LHCN-M2 (cell line): ENCODE measurements around the gene SLCO4A1. TPM values are rescaled to one million over a fixed set of nuclear protein-coding genes. Genes with fewer than 3 reads are reported as not detected.

Experiments
- DNase-seq: peaks from one replicate; pipeline ENCODE4 v3.0.0-alpha.2; 2012; ENCODE audit warnings: low read depth
- total RNA-seq: library from RNA; depleted of rRNA; stranded (reverse); fragments of >200 nt; gene quantifications from 2 replicates; pipeline ENCODE4 v1.2.3, GENCODE V29; 2014

Gene SLCO4A1
- total RNA-seq, 1 experiment from 2014 or later: 0.17 TPM

DNA sequence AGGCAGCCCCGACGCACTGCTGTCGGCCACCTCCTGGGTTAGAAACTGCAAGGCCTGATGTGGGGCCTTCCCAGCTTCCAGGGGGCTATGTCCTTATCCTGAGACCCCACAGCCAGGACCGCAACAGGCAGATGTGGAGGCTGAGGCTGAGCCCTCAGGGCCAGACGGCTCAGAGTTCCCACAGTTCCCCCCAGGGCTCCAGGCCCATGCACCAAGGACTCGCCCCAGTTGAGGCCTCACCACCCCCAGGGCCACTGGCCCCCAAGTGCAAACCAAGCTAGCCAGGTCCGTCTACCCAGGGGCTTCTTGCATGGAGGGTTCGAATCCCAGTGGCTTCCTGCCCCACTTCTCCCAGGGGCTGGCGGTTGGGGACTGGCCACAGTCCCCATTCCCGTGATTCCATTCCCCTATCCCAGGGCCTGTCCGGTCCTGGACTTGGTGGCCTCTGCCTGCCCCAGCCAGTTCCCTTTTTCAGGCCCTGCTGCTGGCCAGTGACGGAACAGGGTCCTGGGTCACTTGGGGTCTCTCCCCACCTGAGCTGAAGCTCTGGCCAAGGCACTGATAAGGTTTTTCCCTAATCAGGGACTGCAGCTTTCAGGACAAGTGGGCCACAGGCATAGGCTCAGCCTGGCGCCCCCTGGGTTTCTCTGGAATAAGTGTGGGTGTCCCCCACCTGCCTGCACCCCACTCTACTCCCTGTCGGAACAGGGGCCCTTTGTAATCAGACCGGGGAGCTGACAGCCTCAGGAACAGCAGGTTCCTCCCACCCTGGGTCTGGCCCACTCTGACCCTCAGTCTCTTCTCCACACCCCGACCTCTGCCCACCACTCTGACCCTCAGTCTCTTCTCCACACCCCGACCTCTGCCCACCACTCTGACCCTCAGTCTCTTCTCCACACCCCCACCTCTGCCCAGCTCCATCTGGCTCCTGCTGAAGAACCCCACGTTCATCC lies 22.0 kb downstream of the SLCO4A1 start:
- no peak for DNase-seq

DNA sequence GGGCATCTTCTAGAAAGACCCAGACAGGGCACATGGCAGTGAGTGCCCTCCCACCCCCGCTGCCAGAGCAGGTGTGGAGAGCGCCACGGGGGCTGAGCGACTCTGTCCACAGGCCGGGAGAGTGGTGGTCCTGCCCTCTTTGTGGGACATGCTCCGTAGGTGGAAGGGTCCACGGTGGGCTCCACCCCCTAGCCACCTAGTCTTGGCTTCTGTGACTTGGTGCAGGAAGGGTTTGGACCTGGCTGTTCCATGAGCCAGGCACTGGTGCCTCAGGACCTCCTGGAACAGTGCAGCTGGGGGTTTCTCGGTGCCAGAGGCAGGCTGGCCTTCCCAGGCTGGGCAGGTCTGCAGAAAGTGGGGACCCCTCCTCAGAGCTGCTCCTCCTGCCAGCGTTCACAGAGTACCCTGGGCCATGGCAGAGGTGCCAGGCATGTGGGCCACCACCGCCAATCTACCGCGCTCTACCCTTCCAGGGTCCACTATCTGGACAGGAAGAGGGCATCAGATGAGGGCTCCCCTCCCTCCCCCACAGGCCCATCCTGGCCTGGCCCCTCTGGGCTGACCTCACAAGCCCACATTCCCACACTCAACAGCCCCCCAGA lies 23.0 kb downstream of the SLCO4A1 start:
- DNase-seq: no peak

GRCh38 chr20:62665826-62666735 lies 23.8 kb downstream of the SLCO4A1 start:
- no peak for DNase-seq

DNA sequence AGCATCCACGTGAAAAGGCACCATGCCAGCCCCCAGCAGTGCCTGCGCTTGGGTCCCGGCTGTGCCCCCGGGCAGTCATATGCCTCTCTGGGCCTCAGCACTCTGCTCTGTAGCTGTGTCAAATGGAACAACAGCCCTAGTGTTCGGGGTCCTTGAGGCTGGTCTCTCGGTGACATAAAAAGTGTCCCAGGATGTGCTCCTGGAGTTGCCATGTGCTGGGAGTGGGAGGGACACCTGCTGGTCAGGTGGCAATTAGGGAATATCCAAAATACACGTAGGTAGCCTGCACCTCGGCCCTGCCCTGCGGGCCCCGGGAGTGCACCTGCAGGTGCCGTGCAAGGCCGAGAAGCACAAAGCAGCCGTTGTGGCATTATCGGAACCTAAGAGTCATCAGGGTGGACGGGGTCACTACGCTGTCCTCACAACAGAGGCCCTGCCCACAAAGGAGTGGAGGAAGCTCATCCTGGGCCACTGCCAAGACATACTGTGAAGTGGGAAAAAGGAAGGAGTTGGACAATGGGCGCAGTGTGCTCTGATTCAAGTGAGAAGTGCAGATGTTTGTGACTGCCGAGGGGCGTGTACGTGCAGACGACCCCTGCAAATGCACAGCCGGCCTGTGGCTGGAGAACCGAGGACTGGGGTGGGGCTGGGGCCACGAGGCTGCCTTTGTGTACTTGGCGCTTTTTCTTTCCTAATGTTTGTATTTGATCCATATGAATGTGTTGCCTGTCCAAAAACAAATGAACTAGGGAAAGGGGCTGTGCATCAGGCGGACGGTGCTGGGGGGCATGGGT lies 24.6 kb downstream of the SLCO4A1 start:
- DNase-seq: no peak

- DNase-seq: no peak
Measured at GRCh38 chr20:62667530-62668440, 25.5 kb downstream of the SLCO4A1 start.

- peak; percentile 76 for DNase-seq
Measured at GRCh38 chr20:62668441-62669027, 26.2 kb downstream of the SLCO4A1 start.

GRCh38 chr20:62669249-62669648 lies 26.9 kb downstream of the SLCO4A1 start:
- DNase-seq: no peak

DNA sequence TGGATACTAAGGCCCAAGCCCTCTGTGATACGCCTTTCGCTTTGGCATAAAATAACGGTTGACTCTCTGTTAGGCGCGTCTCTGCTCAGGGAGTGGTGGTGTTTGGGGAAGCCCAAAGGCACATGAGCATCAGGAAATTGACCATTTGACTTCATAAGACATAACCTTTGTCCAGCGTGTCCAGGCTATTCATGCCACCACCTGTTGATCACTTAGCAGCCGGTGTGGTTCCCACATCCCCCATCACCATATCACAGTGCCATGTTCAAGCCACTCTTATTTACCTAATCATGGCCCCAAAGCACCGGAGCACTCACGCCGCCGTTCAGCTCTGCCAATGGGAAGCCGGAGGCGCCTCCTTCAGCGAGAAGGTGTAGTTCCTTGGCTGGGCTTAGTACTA lies 27.9 kb downstream of the SLCO4A1 start:
- no peak for DNase-seq

DNA sequence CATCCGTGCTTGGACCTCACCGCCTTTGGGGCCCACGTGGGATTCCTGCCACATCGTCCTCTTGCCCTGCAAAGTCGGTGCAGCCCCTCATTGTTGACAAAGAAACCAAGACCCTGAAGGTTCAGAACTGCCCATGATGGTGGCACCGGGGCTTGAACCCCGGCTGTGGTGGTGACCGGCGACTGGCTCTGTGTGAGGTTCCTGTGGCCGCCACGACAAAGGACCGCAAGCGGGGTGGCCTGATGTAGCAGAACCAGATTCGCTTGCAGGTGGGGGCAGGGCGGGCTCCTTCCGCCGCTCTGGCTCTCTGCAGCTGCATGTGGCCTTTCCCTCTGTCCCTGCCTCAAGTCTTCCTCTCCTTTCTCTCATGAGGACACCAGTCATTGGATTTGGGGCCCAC lies 28.7 kb downstream of the SLCO4A1 start:
- no peak for DNase-seq

DNA sequence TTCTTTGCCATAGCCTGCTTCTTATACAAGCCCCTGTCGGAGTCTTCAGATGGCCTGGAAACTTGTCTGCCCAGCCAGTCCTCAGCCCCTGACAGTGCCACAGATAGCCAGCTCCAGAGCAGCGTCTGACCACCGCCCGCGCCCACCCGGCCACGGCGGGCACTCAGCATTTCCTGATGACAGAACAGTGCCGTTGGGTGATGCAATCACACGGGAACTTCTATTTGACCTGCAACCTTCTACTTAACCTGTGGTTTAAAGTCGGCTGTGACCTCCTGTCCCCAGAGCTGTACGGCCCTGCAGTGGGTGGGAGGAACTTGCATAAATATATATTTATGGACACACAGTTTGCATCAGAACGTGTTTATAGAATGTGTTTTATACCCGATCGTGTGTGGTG lies 29.5 kb downstream of the SLCO4A1 start:
- DNase-seq: no peak

- DNase-seq: no peak
Measured at GRCh38 chr20:62674370-62674769, 32.1 kb downstream of the SLCO4A1 start.

- peak; percentile 68 for DNase-seq
Measured at GRCh38 chr20:62675156-62675876, 33.0 kb downstream of the SLCO4A1 start.

DNA sequence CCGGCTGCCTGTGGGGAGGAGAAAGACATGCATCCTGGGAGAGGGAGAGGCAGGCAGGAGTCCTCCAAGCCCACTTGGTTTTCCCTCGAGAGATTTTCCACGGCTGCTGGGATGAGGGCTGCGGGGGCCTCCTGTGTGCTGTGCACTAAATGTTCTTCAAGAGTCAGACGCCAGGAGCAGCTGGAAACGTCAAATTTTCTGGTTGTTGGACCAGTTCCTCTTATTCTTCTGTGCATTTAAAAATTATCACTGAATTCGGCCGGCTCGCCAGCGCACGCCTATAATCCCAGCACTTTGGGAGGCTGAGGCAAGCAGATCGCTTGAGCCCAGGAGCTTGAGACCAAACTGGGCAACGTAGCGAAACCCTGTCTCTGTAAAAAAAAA lies 33.6 kb downstream of the SLCO4A1 start:
- no peak for DNase-seq

- DNase-seq: no peak
Measured at GRCh38 chr20:62676976-62677375, 34.7 kb downstream of the SLCO4A1 start.

DNA sequence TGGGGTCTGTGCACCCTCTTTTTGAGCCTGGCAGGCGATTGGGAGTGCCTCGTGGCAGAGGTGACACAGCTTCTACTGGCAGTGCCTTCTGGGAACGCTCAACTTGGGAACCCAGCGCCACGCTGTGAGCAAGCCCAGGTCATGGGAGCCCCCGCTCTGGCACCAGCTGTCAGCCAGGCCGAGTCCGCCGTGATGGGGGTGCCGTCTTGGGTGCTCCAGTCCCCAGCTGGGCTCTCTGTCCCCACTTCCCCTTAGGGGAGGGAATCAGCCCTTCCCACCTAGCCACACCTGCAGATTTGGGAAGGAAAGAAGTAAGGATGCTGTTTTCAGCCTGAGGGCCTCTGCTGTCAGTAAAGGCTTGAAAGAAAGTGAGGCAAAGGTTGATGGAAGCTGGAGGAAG lies 35.4 kb downstream of the SLCO4A1 start:
- DNase-seq: no peak

- no peak for DNase-seq
Measured at GRCh38 chr20:62678553-62678952, 36.2 kb downstream of the SLCO4A1 start.

- no peak for DNase-seq
Measured at GRCh38 chr20:62679978-62680589, 37.8 kb downstream of the SLCO4A1 start.

DNA sequence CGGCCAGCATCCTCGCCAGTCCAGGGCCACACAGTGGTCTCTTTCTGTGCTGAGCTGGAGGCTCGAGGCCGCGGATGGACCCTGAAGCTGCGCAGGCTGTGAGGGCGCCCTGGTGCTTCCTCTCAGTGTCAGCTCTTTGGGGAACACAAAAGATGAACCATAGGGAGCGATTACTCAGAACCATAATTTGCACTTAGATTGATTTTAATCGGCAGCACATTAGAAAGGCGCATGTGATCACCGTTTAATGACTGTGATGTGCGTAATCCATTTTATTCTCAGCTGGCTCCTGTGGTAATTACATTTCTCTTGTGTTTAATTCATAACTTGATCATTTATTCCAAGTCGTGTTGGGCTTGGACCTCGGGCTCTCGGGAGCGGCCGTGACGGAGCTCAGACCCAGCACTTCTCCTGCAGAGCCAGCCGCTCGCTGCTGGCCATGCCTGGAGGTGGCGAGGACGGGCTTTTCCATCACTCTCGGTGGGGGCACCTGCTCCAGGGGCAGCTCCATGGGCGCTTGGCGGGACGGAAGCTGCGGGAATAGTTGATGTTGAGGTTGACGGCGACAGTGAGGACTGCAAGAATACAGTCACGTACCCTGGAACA lies 40.7 kb downstream of the SLCO4A1 start:
- DNase-seq: no peak
